Stimulated activated CD4-positive, alpha-beta T cell treated with anti-CD3 and anti-CD28 coated beads, Interleukin-4, amount 100 ng/mL, for 24 hours (primary cell): Measurements from ENCODE around the gene GOLT1A.

Source experiments
- DNase-seq: peaks from one replicate; pipeline ENCODE4 v3.0.0-alpha.2; 2020

The GOLT1A gene

GRCh38 chr1:204153667-204154066, 60.1 kb downstream of the GOLT1A start:
- no peak for DNase-seq

DNA sequence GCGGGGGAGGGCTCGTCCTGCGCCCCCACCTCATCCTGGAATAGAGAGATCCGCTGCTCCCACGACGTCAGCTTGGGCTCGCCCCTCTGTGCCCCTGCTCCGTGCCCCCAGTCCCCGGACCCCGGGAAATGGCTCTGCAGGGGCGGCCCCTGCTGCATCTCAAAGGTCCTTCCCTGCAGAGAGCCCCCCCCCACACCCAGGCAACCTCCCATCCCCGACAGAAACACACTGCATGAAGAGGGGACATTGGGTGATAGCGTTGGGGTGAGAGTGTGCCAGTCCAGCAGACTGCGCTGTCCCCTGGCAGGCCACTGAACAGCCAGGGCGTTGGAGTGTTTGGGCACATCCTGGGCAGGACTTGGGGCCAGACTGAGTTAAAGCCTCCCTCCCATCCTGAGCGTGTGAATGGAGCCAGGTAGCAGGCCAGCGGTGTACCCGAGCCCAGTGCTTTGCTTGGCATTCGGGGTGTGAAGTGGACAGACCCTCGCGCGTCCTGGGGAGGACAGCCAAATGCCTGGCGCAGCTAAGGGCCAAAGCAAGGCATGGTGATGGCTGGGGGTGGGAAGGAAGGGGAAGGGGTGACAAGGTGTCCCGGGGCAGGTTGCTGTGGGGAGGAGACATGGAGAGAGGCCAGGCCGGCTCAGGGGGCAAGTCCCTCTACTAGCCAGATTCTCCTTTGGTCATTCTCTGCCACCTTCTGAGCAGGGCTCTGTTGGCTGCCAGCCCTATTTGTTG, 61.3 kb downstream of the GOLT1A start:
- no peak for DNase-seq

DNA sequence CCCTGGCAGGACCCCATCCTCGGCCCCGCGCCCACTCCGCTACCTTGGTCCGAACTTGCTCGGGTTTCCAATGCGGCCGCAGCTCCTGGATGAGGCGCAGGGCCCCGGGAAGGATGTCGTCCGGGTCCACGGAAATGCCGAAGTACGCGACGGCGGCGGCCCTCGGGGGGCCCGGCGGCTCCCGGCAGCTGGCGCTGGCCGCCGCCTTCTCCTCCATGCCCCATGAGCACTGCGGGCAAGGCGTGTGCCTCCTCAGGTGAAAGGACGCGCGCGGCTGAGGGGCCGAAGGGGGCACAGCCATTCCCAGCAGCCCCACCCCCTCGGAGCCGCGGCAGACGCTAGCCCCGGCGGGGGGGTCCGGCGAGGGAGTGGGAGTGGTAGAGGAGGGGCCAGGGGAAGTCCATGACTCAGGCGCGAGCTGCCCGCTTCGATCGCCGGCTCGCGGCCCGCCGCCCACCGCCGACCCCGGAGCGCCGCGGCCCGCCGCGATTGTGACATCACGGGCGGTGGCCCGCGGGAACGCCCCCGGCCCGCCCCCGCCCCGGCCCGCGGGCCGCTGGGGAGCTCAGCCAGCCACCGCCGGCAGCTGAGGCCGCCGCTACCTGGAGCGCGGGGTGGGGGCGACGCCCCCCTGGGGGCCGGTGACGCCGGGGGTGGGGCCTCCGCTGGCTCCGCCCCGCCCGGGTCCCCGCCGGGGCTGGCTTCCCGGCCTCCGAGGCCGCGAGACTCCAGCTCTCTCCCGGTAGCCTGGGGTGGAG, 62.1 kb downstream of the GOLT1A start, which contains the start of gene ETNK2:
ETNK2 (minus strand) TSS at position 493 of the 758 bp plus-strand sequence; CDS start at position 301, 192 bp downstream.
- peak; percentile 43 for DNase-seq

GRCh38 chr1:204150702-204151551, 62.9 kb downstream of the GOLT1A start:
- DNase-seq, result no peak

- no peak for DNase-seq
These were observed 63.9 kb downstream of the GOLT1A start for GRCh38 chr1:204149635-204150565.

DNA sequence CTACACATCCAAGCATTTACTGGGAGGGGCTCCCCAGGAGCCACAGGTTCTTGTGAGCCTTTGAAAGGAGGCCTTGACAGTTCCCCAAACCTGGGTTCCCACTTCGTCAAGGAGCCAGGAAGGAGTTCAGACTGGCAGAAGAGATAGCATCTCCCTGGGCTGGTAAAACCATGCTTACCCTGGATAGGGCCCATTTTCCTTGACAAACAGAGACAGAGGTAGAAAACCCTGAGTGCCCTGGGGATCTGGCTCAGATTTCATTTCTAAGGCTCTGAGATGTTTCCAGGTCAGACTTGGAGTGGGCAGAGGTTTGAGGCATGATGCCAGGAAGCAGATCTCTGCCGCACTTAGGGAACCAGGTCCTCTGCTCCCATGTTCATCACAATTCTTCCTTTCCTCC, 64.7 kb downstream of the GOLT1A start:
- DNase-seq, result no peak
